Testis (tissue), 3 donors: ENCODE results near the gene NRXN3. TPM values are rescaled to one million over a fixed set of nuclear protein-coding genes. Genes with fewer than 3 reads are reported as not detected.

ENCODE experiments used
- DNase-seq: peaks from one replicate; pipeline ENCODE4 v3.0.0-alpha.2; 2019
- H3K27ac ChIP-seq, 2 donors: fragments of 200-600 bp; sonication (generic); one replicate each; pipeline ENCODE4 v1.5.1; 2019
- H3K27me3 ChIP-seq: fragments of 200-600 bp; sonication (generic); one replicate; pipeline ENCODE4 v1.5.1; 2019
- H3K36me3 ChIP-seq: fragments of 200-600 bp; sonication (generic); one replicate; pipeline ENCODE4 v1.5.1; 2017; ENCODE audit warnings: low read depth; ENCODE audit errors: missing control alignments
- H3K4me1 ChIP-seq: fragments of 200-600 bp; sonication (generic); one replicate; pipeline ENCODE4 v1.5.1; 2019
- H3K4me3 ChIP-seq, 2 donors: fragments of 200-600 bp; sonication (generic); one replicate each; pipeline ENCODE4 v1.5.1; 2017 to 2019
- H3K9me3 ChIP-seq: fragments of 200-600 bp; sonication (generic); one replicate; pipeline ENCODE4 v1.5.1; 2017
- POLR2A ChIP-seq: fragments of 450-650 bp; IDR thresholded peaks from one replicate; pipeline ENCODE4 v1.6.1; 2017; ENCODE audit warnings: antibody characterized with exemption, mild to moderate bottlenecking, moderate library complexity
- WGBS, 2 donors: methylation state at CpG; one replicate each; pipeline ENCODE4 v1.1.5; 2018; 5-methylcytosine and 5-hydroxymethylcytosine counted together
- intact Hi-C: fragments of 100-400 bp; cut with DNase I; formaldehyde crosslinking; loops from one replicate; pipeline ENCODE4 v1.15.1; 2023; ENCODE audit warnings: low total_unique reads
- polyA plus RNA-seq: library from polyadenylated mRNA; stranded (reverse); fragments of 350-450 nt; fragmentation: Illumina TruSeq; extraction: RNeasy Lipid Tissue Mini Kit (QIAGEN cat#74804); gene quantifications from one replicate; pipeline ENCODE4 v1.2.3, GENCODE V29; 2014; ENCODE audit warnings: low read depth, low replicate concordance; ENCODE audit not compliant: insufficient read depth
- total RNA-seq, 2 donors: library from RNA; depleted of rRNA; stranded (reverse); fragments of >200 nt; gene quantifications; one replicate each; pipeline ENCODE4 v1.2.3, GENCODE V29; 2016
- TF ChIP-seq, protein P1 (sequence below), 3 experiments: fragments of 450-650 bp in 2 of 3; fragments of 200-600 bp in 1 of 3; sonication (generic) in 1 of 3; IDR thresholded peaks; one replicate each; pipeline ENCODE4 v1.5.1; 2016 to 2019; ENCODE audit warnings: antibody characterized with exemption in 3 of 3, mild to moderate bottlenecking in 2 of 3, moderate library complexity in 1 of 3

The NRXN3 gene
- total and polyA plus RNA-seq, 3 donors from 2014 or later = 3.5 to 8.0 (median 3.9) TPM

GRCh38 chr14:79586416-79586815 lies 1416.2 kb downstream of the NRXN3 start:
- Histone ChIP-seq H3K4me1 (no peaks in the 10 kb centered on the region), H3K4me3 (no peak overlapping the region), H3K9me3 (no peaks in the 10 kb centered on the region), H3K36me3 (no peaks in the 10 kb centered on the region), H3K27me3 (no peaks in the 10 kb centered on the region), H3K27ac (no peak overlapping the region)
- DNase-seq = no peak
- 85 to 98% methylated on average over 5 of the region's 5 CpGs for WGBS, 2 donors
- TF ChIP-seq POLR2A = no peak
- TF ChIP-seq, protein P1, sequence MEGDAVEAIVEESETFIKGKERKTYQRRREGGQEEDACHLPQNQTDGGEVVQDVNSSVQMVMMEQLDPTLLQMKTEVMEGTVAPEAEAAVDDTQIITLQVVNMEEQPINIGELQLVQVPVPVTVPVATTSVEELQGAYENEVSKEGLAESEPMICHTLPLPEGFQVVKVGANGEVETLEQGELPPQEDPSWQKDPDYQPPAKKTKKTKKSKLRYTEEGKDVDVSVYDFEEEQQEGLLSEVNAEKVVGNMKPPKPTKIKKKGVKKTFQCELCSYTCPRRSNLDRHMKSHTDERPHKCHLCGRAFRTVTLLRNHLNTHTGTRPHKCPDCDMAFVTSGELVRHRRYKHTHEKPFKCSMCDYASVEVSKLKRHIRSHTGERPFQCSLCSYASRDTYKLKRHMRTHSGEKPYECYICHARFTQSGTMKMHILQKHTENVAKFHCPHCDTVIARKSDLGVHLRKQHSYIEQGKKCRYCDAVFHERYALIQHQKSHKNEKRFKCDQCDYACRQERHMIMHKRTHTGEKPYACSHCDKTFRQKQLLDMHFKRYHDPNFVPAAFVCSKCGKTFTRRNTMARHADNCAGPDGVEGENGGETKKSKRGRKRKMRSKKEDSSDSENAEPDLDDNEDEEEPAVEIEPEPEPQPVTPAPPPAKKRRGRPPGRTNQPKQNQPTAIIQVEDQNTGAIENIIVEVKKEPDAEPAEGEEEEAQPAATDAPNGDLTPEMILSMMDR (IDR thresholded peaks at IDR 0.05) = no peak
- intact Hi-C loops = no loop called here

DNA sequence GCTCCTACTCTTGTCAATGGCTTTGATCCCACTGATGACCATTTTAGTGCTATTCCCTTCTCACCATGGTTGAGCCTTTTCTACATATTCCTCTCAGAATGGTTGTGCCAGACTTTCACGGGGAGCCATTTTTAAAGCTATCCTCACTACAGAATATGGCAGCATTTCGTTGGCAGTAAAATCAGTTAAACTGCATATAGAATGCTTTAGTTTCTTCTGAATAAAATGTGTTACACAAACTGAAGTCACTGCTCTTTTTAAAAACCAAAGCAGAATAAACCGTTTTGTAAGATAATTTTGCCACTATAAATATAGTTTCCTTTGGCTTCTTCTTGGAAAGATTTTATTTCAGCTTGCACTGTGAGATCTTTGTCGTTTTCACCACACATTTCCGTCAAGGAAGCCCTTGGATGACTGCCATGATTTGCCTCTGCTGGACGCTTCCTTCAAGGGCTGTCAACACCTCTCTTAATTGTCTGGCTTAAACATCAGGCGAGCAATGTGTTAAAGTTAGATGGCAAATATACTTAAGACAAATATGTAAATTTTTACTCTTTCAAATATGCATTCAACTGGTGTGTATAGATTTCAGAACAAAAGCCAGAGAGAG lies 1416.9 kb downstream of the NRXN3 start:
- 55 to 64% methylated on average over 7 of the region's 7 CpGs for WGBS, 2 donors
- H3K36me3 ChIP-seq = no peaks in the 10 kb centered on the region
- H3K9me3 ChIP-seq = no peaks in the 10 kb centered on the region
- H3K27ac ChIP-seq = no peak overlapping the region
- intact Hi-C loops = no loop called here
- H3K4me3 ChIP-seq = no peak overlapping the region
- no peak for DNase-seq
- no peak for TF ChIP-seq POLR2A
- TF ChIP-seq, protein P1 (IDR thresholded peaks at IDR 0.05) = no peak
- no peaks in the 10 kb centered on the region for H3K27me3 ChIP-seq
- H3K4me1 ChIP-seq = no peaks in the 10 kb centered on the region

DNA sequence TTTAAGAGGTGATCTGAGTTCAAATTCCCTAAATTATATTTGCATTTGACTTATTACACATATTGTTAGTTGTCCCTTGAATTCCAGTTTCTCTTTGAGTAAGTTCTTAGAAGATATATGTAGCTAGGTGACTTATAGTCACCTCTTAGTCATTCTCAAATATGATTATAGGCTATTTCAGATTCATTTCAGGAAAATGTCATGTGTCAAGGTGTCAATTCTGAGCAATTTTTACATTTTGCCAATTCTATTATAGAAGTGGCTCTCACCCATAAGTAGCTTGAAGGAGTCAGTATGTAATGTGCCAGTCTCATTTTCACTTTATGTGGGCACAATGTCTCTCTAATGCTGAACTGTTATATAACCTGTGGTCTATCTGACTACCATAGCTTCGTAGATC lies 1417.7 kb downstream of the NRXN3 start:
- 85 to 92% methylated on average over 1 of the region's 1 CpG for WGBS, 2 donors
- no peak for DNase-seq
- H3K36me3 ChIP-seq = no peaks in the 10 kb centered on the region
- TF ChIP-seq, protein P1 (IDR thresholded peaks at IDR 0.05) = no peak
- TF ChIP-seq POLR2A = no peak
- no peaks in the 10 kb centered on the region for H3K9me3 ChIP-seq
- no peak overlapping the region for H3K4me3 ChIP-seq
- no peaks in the 10 kb centered on the region for H3K4me1 ChIP-seq
- no peaks in the 10 kb centered on the region for H3K27me3 ChIP-seq
- intact Hi-C loops = no loop called here
- H3K27ac ChIP-seq = no peak overlapping the region

- TF ChIP-seq, protein P1 (IDR thresholded peaks at IDR 0.05) = no peak
- no peak for TF ChIP-seq POLR2A
Observed at GRCh38 chr14:79588398-79588797, 1418.2 kb downstream of the NRXN3 start.

DNA sequence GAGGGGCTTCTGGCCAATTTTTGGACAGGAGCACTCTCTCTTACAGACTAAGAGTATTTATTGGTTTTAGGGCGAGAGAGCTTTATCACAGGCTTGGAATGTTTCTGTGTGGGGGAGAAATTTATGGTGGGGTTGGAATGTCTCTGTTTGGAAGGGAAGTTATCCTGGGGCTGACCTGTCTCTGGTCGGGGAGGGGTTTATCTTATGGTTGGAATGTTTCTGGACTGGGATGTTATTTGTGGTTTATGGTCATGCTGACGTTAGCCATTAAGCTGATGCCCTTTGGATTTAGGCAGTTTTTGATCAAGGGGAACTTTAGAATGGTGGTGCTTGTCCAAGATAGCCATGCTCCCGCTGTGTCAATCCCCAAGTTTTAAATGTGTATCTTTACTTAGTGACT lies 1426.4 kb downstream of the NRXN3 start:
- peaks cover 6% of the 10 kb centered on the region for H3K4me1 ChIP-seq
- 65 to 66% methylated on average over 4 of the region's 4 CpGs for WGBS, 2 donors
- no peak overlapping the region for H3K4me3 ChIP-seq
- no peaks in the 10 kb centered on the region for H3K27me3 ChIP-seq
- no peaks in the 10 kb centered on the region for H3K36me3 ChIP-seq
- no peak for DNase-seq
- no peak overlapping the region for H3K27ac ChIP-seq
- TF ChIP-seq, protein P1 (IDR thresholded peaks at IDR 0.05) = no peak
- TF ChIP-seq POLR2A = no peak
- intact Hi-C loops = no loop called here
- no peaks in the 10 kb centered on the region for H3K9me3 ChIP-seq

More at GRCh38 chr14:79588398-79588797, 1418.2 kb downstream of the NRXN3 start:
- Histone ChIP-seq H3K27me3 (no peaks in the 10 kb centered on the region), H3K9me3 (no peaks in the 10 kb centered on the region), H3K4me1 (no peaks in the 10 kb centered on the region), H3K36me3 (no peaks in the 10 kb centered on the region), H3K27ac (no peak overlapping the region), H3K4me3 (no peak overlapping the region)
- DNase-seq = no peak
- intact Hi-C loops = no loop called here
- 87% methylated on average over 2 of the region's 2 CpGs for WGBS, 2 donors
